Coronary artery (tissue), 2 donors: ENCODE data around the gene FLT1.

Source experiments
- DNase-seq: peaks from one replicate; pipeline ENCODE4 v3.0.0-alpha.2; 2017; ENCODE audit warnings: low spot score
- H3K27ac ChIP-seq, 2 donors: fragments of 200-600 bp; sonication (generic); one replicate each; pipeline ENCODE4 v1.5.1; 2016 to 2019
- H3K4me3 ChIP-seq: fragments of 200-600 bp; sonication (generic); 2 replicates; pipeline ENCODE4 v1.5.1; 2016; ENCODE audit warnings: mild to moderate bottlenecking, moderate library complexity
- TF ChIP-seq, protein P1 (sequence below): fragments of 200-600 bp; sonication (generic); IDR thresholded peaks from one replicate; pipeline ENCODE4 v1.5.1; 2019; ENCODE audit warnings: antibody characterized with exemption

FLT1 gene

DNA sequence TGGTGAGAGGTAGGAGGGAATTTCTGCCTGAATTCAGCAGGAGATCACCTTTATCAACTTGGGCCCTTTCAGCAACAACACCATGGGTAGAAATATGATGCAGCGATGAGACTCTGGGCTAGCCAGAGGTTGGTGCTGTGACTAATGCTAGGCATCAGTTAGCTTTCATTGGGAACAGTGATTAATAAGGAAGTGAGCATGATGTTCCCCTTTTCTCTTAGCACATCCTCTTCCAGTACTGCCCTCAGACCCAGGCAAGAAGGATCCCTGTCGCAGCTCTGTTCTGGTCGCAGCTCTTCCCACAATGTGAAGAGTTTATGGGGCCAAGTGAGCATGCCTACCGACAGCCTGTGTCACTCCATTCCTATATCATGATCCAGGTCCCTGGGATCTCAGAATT, 100.5 kb downstream of the FLT1 start:
- TF ChIP-seq, protein P1, sequence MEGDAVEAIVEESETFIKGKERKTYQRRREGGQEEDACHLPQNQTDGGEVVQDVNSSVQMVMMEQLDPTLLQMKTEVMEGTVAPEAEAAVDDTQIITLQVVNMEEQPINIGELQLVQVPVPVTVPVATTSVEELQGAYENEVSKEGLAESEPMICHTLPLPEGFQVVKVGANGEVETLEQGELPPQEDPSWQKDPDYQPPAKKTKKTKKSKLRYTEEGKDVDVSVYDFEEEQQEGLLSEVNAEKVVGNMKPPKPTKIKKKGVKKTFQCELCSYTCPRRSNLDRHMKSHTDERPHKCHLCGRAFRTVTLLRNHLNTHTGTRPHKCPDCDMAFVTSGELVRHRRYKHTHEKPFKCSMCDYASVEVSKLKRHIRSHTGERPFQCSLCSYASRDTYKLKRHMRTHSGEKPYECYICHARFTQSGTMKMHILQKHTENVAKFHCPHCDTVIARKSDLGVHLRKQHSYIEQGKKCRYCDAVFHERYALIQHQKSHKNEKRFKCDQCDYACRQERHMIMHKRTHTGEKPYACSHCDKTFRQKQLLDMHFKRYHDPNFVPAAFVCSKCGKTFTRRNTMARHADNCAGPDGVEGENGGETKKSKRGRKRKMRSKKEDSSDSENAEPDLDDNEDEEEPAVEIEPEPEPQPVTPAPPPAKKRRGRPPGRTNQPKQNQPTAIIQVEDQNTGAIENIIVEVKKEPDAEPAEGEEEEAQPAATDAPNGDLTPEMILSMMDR, result no peak
- Histone ChIP-seq H3K27ac (peak overlapping the region in 1 of 2 donors; percentile 25), H3K4me3 (no peak overlapping the region)
- no peak for DNase-seq

DNA sequence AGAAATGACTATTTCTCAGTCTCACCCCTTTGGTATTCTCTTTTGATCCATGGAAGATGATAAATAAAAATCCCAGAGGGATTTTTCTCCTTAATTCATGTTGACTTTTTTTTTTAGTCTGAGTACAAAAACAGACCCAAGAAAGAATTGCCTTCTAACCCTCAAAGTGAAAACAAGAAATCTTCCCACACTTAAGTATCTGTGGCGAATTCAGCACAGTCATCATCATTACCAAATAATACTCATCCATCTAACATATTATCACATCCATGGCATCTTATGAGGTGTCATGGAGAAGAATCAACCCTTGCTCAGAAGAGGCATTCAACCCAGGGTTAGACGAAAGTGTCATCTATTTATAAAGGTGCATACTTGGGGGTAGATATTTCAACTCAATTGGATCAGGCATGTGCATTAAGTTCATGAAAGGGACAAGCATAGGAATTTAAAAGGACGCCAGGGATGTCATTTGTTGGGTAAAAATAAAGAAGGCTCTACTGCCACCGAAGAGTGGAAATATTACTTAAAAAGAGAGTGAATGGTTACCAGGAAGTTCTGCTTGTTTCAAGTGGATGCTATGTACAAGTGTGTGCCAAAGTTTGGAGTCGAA, 101.9 kb downstream of the FLT1 start:
- TF ChIP-seq, protein P1, result no peak
- no peak overlapping the region for H3K4me3 ChIP-seq
- H3K27ac ChIP-seq, result no peak overlapping the region
- DNase-seq, result no peak

- H3K27ac ChIP-seq, result no peak overlapping the region
- no peak overlapping the region for H3K4me3 ChIP-seq
- DNase-seq, result no peak
- TF ChIP-seq, protein P1, result no peak
Observed at GRCh38 chr13:28392428-28392827, 102.5 kb downstream of the FLT1 start.

DNA sequence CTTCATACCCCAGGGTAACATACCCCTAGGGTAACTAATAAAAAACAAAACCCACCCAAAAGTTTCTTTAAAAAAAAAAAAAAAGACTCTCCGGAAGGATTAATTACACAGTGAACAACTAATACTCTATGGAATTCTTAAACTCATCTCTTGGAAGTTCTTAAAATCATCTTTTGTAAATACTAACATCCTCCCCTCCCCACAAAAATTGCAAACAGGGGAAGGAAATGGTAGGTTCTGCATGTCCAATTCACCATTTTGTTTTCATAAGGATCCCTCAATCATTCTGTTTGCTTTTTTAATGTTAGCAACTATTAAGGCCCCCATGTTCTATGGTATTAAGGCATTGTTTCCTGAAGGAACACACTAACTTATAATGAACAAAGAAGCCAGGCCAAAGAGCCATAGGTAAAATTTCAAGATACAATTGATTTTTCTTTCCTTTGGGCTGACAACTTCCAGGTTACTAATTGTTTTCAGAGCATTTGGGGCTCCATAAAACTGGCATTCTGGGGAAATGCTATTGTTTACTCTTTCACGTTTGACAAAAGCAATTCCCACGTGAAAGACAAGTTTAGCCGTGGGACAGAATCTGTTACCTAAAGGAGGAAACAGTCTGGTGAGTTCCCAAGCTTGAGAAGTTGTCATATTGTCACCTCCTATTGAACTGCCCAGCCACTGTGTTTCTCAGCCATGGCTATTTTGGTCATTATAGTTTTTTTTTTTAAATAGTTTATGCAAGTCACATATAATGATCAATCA, 107.0 kb downstream of the FLT1 start:
- DNase-seq, result no peak
- TF ChIP-seq, protein P1, result no peak
- no peak overlapping the region for H3K4me3 ChIP-seq
- no peak overlapping the region for H3K27ac ChIP-seq

- no peak for DNase-seq
- Histone ChIP-seq H3K27ac (no peak overlapping the region), H3K4me3 (no peak overlapping the region)
- TF ChIP-seq, protein P1, result no peak
Observed at GRCh38 chr13:28385362-28385761, 109.6 kb downstream of the FLT1 start.

DNA sequence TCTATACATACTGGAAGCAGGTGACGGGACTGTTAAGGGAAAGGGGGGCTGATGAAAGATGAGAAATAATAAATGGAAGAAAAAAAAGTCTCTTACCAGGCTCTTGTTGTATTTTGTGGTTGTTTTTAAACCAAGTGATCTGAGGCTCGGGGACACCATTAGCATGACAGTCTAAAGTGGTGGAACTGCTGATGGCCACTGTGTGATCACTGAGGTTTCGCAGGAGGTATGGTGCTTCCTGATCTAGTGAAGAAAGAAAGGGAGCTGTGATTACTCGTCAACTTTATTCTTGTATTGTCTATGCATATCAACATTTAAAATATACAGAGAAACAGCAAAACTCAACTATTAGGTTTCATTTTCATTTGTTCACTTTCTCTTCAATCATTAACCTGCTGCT, 110.1 kb downstream of the FLT1 start:
- no peak overlapping the region for H3K27ac ChIP-seq
- H3K4me3 ChIP-seq, result no peak overlapping the region
- DNase-seq, result no peak
- TF ChIP-seq, protein P1, result no peak

DNA sequence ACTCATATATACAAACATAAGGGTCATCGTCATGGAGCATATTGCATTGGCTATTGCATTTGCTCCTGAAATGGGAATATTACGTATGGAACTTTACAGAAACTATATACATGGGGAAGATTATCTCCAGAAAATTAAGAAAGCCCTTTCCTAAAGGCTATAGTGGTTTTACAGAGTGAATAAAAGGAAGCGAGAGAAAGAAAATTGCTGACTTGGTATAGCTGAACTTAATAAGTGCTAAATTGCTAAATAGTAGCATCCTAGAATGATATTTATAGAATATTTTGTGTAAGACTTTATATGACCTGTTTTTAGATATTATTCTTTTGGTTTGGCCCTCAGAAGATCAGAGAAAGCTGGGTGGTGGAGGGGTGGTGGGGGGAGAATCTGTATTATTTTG, 114.6 kb downstream of the FLT1 start:
- TF ChIP-seq, protein P1, result no peak
- no peak for DNase-seq
- Histone ChIP-seq H3K27ac (no peak overlapping the region), H3K4me3 (no peak overlapping the region)
